SK-N-SH (cell line): ENCODE measurements around the gene SUPT20HL1. TPM values are rescaled to one million over a fixed set of nuclear protein-coding genes. Genes with fewer than 3 reads are reported as not detected.

ENCODE experiments used
- CTCF ChIA-PET: fragments of 300-600, 350-600 bp; formaldehyde crosslinking; extraction: SDS; loops from one replicate; lab custom pipeline; 2021; lab: Yijun Ruan, JAX
- POLR2A ChIA-PET: fragments of 350-600 bp; sonication (Branson Sonifier 250); formaldehyde crosslinking; extraction: SDS; loops from one replicate; lab custom pipeline; 2020; ENCODE audit warnings: antibody characterized with exemption, inconsistent platforms; lab: Yijun Ruan, JAX
- DNase-seq: peaks from one replicate; pipeline ENCODE4 v3.0.0; 2012
- H2AFZ ChIP-seq: fragments of 200-600 bp; sonication (generic); 2 replicates; pipeline ENCODE4 v1.8.1; 2016; ENCODE audit warnings: antibody characterized with exemption, mild to moderate bottlenecking, low read depth
- H3F3A ChIP-seq: fragments of 200-600 bp; sonication (generic); replicated peaks from 2 replicates; pipeline ENCODE3; 2016; ENCODE audit warnings: antibody characterized with exemption, mild to moderate bottlenecking; ENCODE audit not compliant: insufficient read depth
- H3K27ac ChIP-seq, 2 experiments: fragments of 200-500 bp in 1 of 2; fragments of 200-600 bp in 1 of 2; sonication (Bioruptor generic) in 1 of 2; sonication (generic), shearing (Covaris generic) in 1 of 2; 2 replicates each; pipeline versions ENCODE4 v1.5.1 to v1.6.1; 2014 to 2016; ENCODE audit warnings: low read depth in 2 of 2, inconsistent platforms in 1 of 2, low read length in 1 of 2, mild to moderate bottlenecking in 1 of 2, mixed read lengths in 1 of 2
- H3K27me3 ChIP-seq: fragments of 200-600 bp; sonication (generic), shearing (Covaris generic); 2 replicates; pipeline ENCODE4 v1.6.1; 2016; ENCODE audit warnings: mixed run types; ENCODE audit not compliant: insufficient read depth
- H3K36me3 ChIP-seq, 2 experiments: fragments of 200-500 bp in 1 of 2; fragments of 200-600 bp in 1 of 2; sonication (Bioruptor generic) in 1 of 2; sonication (generic) in 1 of 2; replicated peaks in 1 of 2; 2 replicates each; pipeline versions ENCODE3 to v1.5.1; 2014 to 2016; ENCODE audit warnings: low read length in 1 of 2, mild to moderate bottlenecking in 1 of 2; ENCODE audit not compliant: insufficient read depth in 2 of 2, control insufficient read depth in 1 of 2
- H3K4me1 ChIP-seq, 2 experiments: fragments of 200-500 bp in 1 of 2; fragments of 200-600 bp in 1 of 2; sonication (Bioruptor generic) in 1 of 2; sonication (generic), shearing (Covaris generic) in 1 of 2; 2 replicates each; pipeline versions ENCODE4 v1.5.1 to v1.6.1; 2014 to 2016; ENCODE audit warnings: low read depth in 1 of 2, low read length in 1 of 2, mixed run types in 1 of 2; ENCODE audit not compliant: insufficient read depth in 2 of 2, control insufficient read depth in 1 of 2
- H3K4me2 ChIP-seq: fragments of 200-600 bp; sonication (generic), shearing (Covaris generic); 2 replicates; pipeline ENCODE4 v1.6.1; 2017; ENCODE audit warnings: mixed run types
- H3K4me3 ChIP-seq, 2 experiments: fragments of 200-500 bp in 1 of 2; fragments of 200-600 bp in 1 of 2; sonication (Bioruptor generic) in 1 of 2; sonication (generic), shearing (Covaris generic) in 1 of 2; 2 replicates each; pipeline versions ENCODE4 v1.5.1 to v1.8.1; 2014 to 2016; ENCODE audit warnings: low read depth in 2 of 2, inconsistent platforms in 1 of 2, low read length in 1 of 2, mild to moderate bottlenecking in 1 of 2, mixed read lengths in 1 of 2, moderate library complexity in 1 of 2
- H3K79me2 ChIP-seq: fragments of 200-600 bp; sonication (generic); 2 replicates; pipeline ENCODE4 v1.8.1; 2017; ENCODE audit warnings: mild to moderate bottlenecking; ENCODE audit not compliant: insufficient read depth
- H3K9ac ChIP-seq: fragments of 200-600 bp; sonication (generic); 2 replicates; pipeline ENCODE4 v1.6.1; 2017; ENCODE audit warnings: mixed run types
- H3K9me2 ChIP-seq: fragments of 200-600 bp; sonication (generic); 2 replicates; pipeline ENCODE4 v1.6.1; 2017; ENCODE audit warnings: mixed run types
- H3K9me3 ChIP-seq: fragments of 200-600 bp; sonication (generic); 2 replicates; pipeline ENCODE4 v1.6.1; 2017; ENCODE audit warnings: mixed run types, mild to moderate bottlenecking, moderate library complexity
- H4K20me1 ChIP-seq: fragments of 200-600 bp; sonication (generic); 2 replicates; pipeline ENCODE4 v1.6.1; 2017; ENCODE audit warnings: mild to moderate bottlenecking, mixed run types; ENCODE audit not compliant: insufficient read depth
- CHD2 ChIP-seq: fragments of 150-350 bp; IDR thresholded peaks from 2 replicates; pipeline ENCODE4 v1.6.1; 2018; ENCODE audit warnings: low read length; ENCODE audit not compliant: partially characterized antibody
- ELF1 ChIP-seq: IDR thresholded peaks from 2 replicates; pipeline ENCODE4 v1.4.0; 2012
- FOSL2 ChIP-seq: IDR thresholded peaks from 2 replicates; pipeline ENCODE4 v1.4.0; 2012; ENCODE audit warnings: low read depth, mild to moderate bottlenecking, moderate library complexity, borderline replicate concordance
- FOXM1 ChIP-seq: IDR thresholded peaks from 2 replicates; pipeline ENCODE4 v1.4.0; 2012; ENCODE audit warnings: low read depth, mild to moderate bottlenecking
- GABPA ChIP-seq: IDR thresholded peaks from 2 replicates; pipeline ENCODE4 v1.4.0; 2012; ENCODE audit warnings: low read depth, mild to moderate bottlenecking
- JUND ChIP-seq: IDR thresholded peaks from 2 replicates; pipeline ENCODE4 v1.4.0; 2012
- NFIC ChIP-seq: IDR thresholded peaks from 2 replicates; pipeline ENCODE4 v1.4.0; 2012; ENCODE audit warnings: borderline replicate concordance
- NRF1 ChIP-seq: IDR thresholded peaks from 2 replicates; pipeline ENCODE4 v1.6.1; 2012; ENCODE audit warnings: low read depth, mild to moderate bottlenecking, low read length
- RAD21 ChIP-seq: IDR thresholded peaks from 2 replicates; pipeline ENCODE4 v1.6.1; 2012; ENCODE audit warnings: mild to moderate bottlenecking, low read length
- RCOR1 ChIP-seq: fragments of 150-350 bp; IDR thresholded peaks from 2 replicates; pipeline ENCODE4 v1.6.1; 2017; ENCODE audit warnings: antibody characterized with exemption, low read length
- SIN3A ChIP-seq: IDR thresholded peaks from 2 replicates; pipeline ENCODE4 v1.6.1; 2012; ENCODE audit warnings: low read depth, mild to moderate bottlenecking, low read length, moderate library complexity, borderline replicate concordance
- SMC3 ChIP-seq: IDR thresholded peaks from 2 replicates; pipeline ENCODE4 v1.6.1; 2012; ENCODE audit warnings: low read depth, low read length, improper control_type of control experiment
- TAF1 ChIP-seq: IDR thresholded peaks from 2 replicates; pipeline ENCODE4 v1.6.1; 2012; ENCODE audit warnings: low read depth, mild to moderate bottlenecking, low read length, moderate library complexity, borderline replicate concordance
- YY1 ChIP-seq: IDR thresholded peaks from 2 replicates; pipeline ENCODE4 v1.4.0; 2012; ENCODE audit warnings: low read depth, mild to moderate bottlenecking
- WGBS: methylation state at CpG from one replicate; pipeline ENCODE4 v1.1.6; 2017; ENCODE audit warnings: low lambda C conversion rate; 5-methylcytosine and 5-hydroxymethylcytosine counted together
- polyA plus RNA-seq, 3 experiments: library from polyadenylated mRNA; depleted of rRNA; stranded (reverse); fragments of >200 nt; gene quantifications; 2 replicates each; pipeline ENCODE4 v1.2.3, GENCODE V29; 2012
- TF ChIP-seq, protein P1 (sequence below): fragments of 200-600 bp; sonication (generic); IDR thresholded peaks from 2 replicates; pipeline ENCODE4 v1.6.1; 2017; ENCODE audit warnings: antibody characterized with exemption, mild to moderate bottlenecking, moderate library complexity
- TF ChIP-seq, protein P2 (sequence below): IDR thresholded peaks from 2 replicates; pipeline ENCODE4 v1.6.1; 2012; ENCODE audit warnings: mild to moderate bottlenecking, low read depth, low read length, moderate library complexity
- TF ChIP-seq, protein P3 (sequence below): IDR thresholded peaks from 2 replicates; pipeline ENCODE4 v1.4.0; 2012; ENCODE audit warnings: low read depth, borderline replicate concordance
- TF ChIP-seq, protein P4 (sequence below): IDR thresholded peaks from 2 replicates; pipeline ENCODE4 v1.4.0; 2012; ENCODE audit warnings: low read depth, borderline replicate concordance

SUPT20HL1 gene
- polyA plus RNA-seq, 1 of the 3 experiments (the other 2 are of a cell fraction): not detected

DNA sequence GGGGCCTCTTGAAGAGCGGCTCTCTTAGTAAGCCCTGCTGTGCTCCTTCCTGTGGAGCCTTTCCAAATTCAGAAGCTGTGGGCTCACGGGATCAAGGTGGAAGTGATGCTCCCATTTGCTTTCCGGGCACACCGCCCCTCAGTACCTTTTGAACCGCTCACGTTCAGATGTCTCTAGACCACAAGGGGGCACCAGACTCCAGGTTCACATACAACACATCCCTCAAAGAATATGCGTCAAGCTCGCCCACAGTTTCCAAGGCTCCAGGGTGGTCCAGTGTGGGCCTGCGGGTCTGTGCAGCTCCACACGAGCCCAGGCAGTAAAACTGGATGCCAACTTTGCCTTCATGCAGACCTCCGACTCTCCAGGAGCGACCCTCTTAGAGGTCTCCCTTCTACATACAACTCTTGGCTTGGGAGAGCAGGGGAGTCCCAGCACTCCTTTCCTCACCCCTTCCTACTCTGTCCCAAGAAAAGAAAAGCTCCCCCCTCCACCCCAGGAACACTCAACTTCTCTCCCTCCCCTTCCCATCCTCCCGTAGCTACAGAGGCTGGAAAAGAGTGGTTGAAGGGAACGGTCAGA lies 11.0 kb downstream of the SUPT20HL1 start:
- ChIA-PET POLR2A (interaction anchor here (0.6 kb wide), 1 partner anchor 147 kb away, joined by 3 read pairs; no protein-coding TSS in a partner anchor), CTCF (interaction anchor here (0.6 to 3.7 kb wide), 27 partner anchors 10 to 773 kb away, joined by 3 to 21 read pairs (median 4); no protein-coding TSS in a partner anchor)
- Histone ChIP-seq H3K9ac (no peak overlapping the region), H2AFZ (no peak overlapping the region), H3K9me2 (no peaks in the 10 kb centered on the region), H3K9me3 (no peaks in the 10 kb centered on the region), H3F3A (no peaks in the 10 kb centered on the region), H3K27ac (no peak overlapping the region), H3K27me3 (no peaks in the 10 kb centered on the region; the same call in 1 of the 2 replicates), H3K4me1 (no peaks in the 10 kb centered on the region; a peak in 1 of 4 replicates), H3K79me2 (no peaks in the 10 kb centered on the region), H3K36me3 (no peaks in the 10 kb centered on the region), H4K20me1 (no peaks in the 10 kb centered on the region), H3K4me2 (no peak overlapping the region), H3K4me3 (no peak overlapping the region)
- peak; percentile 69 for DNase-seq
- WGBS: 32% methylated on average over 12 of the region's 14 CpGs
- TF ChIP-seq, protein P1, sequence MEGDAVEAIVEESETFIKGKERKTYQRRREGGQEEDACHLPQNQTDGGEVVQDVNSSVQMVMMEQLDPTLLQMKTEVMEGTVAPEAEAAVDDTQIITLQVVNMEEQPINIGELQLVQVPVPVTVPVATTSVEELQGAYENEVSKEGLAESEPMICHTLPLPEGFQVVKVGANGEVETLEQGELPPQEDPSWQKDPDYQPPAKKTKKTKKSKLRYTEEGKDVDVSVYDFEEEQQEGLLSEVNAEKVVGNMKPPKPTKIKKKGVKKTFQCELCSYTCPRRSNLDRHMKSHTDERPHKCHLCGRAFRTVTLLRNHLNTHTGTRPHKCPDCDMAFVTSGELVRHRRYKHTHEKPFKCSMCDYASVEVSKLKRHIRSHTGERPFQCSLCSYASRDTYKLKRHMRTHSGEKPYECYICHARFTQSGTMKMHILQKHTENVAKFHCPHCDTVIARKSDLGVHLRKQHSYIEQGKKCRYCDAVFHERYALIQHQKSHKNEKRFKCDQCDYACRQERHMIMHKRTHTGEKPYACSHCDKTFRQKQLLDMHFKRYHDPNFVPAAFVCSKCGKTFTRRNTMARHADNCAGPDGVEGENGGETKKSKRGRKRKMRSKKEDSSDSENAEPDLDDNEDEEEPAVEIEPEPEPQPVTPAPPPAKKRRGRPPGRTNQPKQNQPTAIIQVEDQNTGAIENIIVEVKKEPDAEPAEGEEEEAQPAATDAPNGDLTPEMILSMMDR: peak; percentile 66
- TF ChIP-seq RAD21: peak; percentile 57
- TF ChIP-seq, protein P2, sequence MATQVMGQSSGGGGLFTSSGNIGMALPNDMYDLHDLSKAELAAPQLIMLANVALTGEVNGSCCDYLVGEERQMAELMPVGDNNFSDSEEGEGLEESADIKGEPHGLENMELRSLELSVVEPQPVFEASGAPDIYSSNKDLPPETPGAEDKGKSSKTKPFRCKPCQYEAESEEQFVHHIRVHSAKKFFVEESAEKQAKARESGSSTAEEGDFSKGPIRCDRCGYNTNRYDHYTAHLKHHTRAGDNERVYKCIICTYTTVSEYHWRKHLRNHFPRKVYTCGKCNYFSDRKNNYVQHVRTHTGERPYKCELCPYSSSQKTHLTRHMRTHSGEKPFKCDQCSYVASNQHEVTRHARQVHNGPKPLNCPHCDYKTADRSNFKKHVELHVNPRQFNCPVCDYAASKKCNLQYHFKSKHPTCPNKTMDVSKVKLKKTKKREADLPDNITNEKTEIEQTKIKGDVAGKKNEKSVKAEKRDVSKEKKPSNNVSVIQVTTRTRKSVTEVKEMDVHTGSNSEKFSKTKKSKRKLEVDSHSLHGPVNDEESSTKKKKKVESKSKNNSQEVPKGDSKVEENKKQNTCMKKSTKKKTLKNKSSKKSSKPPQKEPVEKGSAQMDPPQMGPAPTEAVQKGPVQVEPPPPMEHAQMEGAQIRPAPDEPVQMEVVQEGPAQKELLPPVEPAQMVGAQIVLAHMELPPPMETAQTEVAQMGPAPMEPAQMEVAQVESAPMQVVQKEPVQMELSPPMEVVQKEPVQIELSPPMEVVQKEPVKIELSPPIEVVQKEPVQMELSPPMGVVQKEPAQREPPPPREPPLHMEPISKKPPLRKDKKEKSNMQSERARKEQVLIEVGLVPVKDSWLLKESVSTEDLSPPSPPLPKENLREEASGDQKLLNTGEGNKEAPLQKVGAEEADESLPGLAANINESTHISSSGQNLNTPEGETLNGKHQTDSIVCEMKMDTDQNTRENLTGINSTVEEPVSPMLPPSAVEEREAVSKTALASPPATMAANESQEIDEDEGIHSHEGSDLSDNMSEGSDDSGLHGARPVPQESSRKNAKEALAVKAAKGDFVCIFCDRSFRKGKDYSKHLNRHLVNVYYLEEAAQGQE: no peak
- peak; percentile 40 for TF ChIP-seq SMC3

DNA sequence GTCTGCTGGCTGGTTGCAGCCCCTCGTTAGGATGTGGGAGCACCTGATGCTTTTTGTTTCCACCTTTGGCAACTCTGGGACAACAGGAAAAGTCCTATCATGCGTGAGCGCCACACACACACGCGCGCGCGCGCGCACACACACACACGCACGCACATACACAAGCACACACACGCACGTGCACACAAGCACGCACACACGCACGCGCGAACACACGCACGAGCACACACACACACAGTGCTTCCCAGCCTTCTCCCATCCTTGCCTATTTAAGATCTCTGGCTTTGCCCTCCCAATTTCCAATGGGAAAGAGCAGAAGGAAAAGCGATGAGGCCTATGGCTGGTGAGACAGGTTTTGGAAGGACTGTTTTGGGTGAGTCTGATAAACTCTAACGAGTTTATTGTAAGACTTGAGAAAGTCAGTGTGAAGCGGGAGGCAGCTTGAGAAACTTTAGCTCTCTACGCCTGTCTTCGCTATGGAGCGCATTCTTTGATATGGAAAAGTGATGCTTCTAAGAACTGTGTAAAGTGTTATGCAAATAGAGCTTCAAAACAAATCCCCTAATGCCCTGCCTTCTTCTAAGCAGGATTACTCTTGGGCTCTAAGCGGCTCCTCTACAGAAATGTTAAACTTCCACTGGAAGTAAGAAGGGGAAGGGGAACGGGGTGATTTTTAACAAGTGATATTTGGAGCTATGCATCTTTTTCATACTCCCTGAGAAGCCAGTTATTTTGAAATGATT lies 11.8 kb downstream of the SUPT20HL1 start:
- Histone ChIP-seq H3K4me3 (no peak overlapping the region), H3K79me2 (no peaks in the 10 kb centered on the region), H3F3A (no peaks in the 10 kb centered on the region), H3K4me1 (no peaks in the 10 kb centered on the region; a peak in 1 of 4 replicates), H2AFZ (no peak overlapping the region), H3K9ac (no peak overlapping the region), H3K27ac (no peak overlapping the region), H4K20me1 (no peaks in the 10 kb centered on the region), H3K9me2 (no peaks in the 10 kb centered on the region), H3K27me3 (no peaks in the 10 kb centered on the region; the same call in 1 of the 2 replicates), H3K4me2 (no peak overlapping the region)
- DNase-seq: no peak
- ChIA-PET CTCF (interaction anchor here (0.6 to 3.7 kb wide), 20 partner anchors 9 to 772 kb away, joined by 3 to 21 read pairs (median 4); no protein-coding TSS in a partner anchor), POLR2A (no interaction called here)
- 74% methylated on average over 29 of the region's 29 CpGs for WGBS
- TF ChIP-seq CHD2: no peak
- TF ChIP-seq FOXM1: no peak
- no peak for TF ChIP-seq NFIC
- TF ChIP-seq, protein P3, sequence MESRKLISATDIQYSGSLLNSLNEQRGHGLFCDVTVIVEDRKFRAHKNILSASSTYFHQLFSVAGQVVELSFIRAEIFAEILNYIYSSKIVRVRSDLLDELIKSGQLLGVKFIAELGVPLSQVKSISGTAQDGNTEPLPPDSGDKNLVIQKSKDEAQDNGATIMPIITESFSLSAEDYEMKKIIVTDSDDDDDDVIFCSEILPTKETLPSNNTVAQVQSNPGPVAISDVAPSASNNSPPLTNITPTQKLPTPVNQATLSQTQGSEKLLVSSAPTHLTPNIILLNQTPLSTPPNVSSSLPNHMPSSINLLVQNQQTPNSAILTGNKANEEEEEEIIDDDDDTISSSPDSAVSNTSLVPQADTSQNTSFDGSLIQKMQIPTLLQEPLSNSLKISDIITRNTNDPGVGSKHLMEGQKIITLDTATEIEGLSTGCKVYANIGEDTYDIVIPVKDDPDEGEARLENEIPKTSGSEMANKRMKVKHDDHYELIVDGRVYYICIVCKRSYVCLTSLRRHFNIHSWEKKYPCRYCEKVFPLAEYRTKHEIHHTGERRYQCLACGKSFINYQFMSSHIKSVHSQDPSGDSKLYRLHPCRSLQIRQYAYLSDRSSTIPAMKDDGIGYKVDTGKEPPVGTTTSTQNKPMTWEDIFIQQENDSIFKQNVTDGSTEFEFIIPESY: no peak
- no peak for TF ChIP-seq YY1
- no peak for TF ChIP-seq JUND
- no peak for TF ChIP-seq RCOR1
- no peak for TF ChIP-seq ELF1
- TF ChIP-seq SMC3: no peak
- no peak for TF ChIP-seq SIN3A
- TF ChIP-seq, protein P4, sequence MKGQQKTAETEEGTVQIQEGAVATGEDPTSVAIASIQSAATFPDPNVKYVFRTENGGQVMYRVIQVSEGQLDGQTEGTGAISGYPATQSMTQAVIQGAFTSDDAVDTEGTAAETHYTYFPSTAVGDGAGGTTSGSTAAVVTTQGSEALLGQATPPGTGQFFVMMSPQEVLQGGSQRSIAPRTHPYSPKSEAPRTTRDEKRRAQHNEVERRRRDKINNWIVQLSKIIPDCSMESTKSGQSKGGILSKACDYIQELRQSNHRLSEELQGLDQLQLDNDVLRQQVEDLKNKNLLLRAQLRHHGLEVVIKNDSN: no peak
- no peak for TF ChIP-seq GABPA
- TF ChIP-seq NRF1: no peak
- no peak for TF ChIP-seq FOSL2
- no peak for TF ChIP-seq TAF1
- TF ChIP-seq, all 33 proteins: peak for 0
- Histone ChIP-seq H3K36me3 (no peaks in the 10 kb centered on the region), H3K9me3 (no peaks in the 10 kb centered on the region)
